Activated CD4-positive, alpha-beta memory T cell treated with anti-CD3 and anti-CD28 coated beads, Interleukin-2, amount 10 ng/mL, durations not matched to agents 7 days and 5 days (primary cell): ENCODE results near the gene CENPL. TPM values are rescaled to one million over a fixed set of nuclear protein-coding genes. Genes with fewer than 3 reads are reported as not detected.
A peak's percentile ranks its signal among the peaks of the same experiment; 100 is the strongest.
"Not testable (repeated sequence)": the region's sequence is repeated elsewhere in the genome, so short reads cannot be mapped to it uniquely, and the experiment has no call there.

Experiments
- CTCF ChIA-PET: fragments of 350-600 bp; sonication (Branson Sonifier 250); formaldehyde crosslinking; loops from one replicate; lab custom pipeline; 2021; ENCODE audit warnings: antibody characterized with exemption, inconsistent platforms; lab: Charles Lee
- POLR2A ChIA-PET: fragments of 350-600 bp; sonication (Branson Sonifier 250); formaldehyde crosslinking; loops from one replicate; lab custom pipeline; 2021; ENCODE audit warnings: antibody characterized with exemption; lab: Charles Lee
- DNase-seq: peaks from one replicate; pipeline ENCODE4 v3.0.0-alpha.2; 2020
- H3K27ac Mint-ChIP-seq: one replicate; pipeline ENCODE4 v1.8.0; 2021; ENCODE audit warnings: mild to moderate bottlenecking, mixed read lengths
- H3K27me3 Mint-ChIP-seq: one replicate; pipeline ENCODE4 v1.8.0; 2021; ENCODE audit warnings: mixed read lengths
- H3K36me3 Mint-ChIP-seq: one replicate; pipeline ENCODE4 v1.8.0; 2021; ENCODE audit warnings: low read depth, mixed read lengths
- H3K4me1 Mint-ChIP-seq: one replicate; pipeline ENCODE4 v1.8.0; 2021; ENCODE audit warnings: mixed read lengths
- H3K4me3 Mint-ChIP-seq: one replicate; pipeline ENCODE4 v1.8.0; 2021; ENCODE audit warnings: mild to moderate bottlenecking, mixed read lengths
- H3K9me3 Mint-ChIP-seq: one replicate; pipeline ENCODE4 v1.8.0; 2021; ENCODE audit warnings: mixed read lengths
- total RNA-seq, 2 experiments: library from RNA; stranded (reverse); gene quantifications; one replicate each; pipeline ENCODE4 v1.2.3, GENCODE V29; 2021

Gene CENPL
- total RNA-seq, 2 experiments from 2014 or later: 28.2 to 29.4 TPM

DNA sequence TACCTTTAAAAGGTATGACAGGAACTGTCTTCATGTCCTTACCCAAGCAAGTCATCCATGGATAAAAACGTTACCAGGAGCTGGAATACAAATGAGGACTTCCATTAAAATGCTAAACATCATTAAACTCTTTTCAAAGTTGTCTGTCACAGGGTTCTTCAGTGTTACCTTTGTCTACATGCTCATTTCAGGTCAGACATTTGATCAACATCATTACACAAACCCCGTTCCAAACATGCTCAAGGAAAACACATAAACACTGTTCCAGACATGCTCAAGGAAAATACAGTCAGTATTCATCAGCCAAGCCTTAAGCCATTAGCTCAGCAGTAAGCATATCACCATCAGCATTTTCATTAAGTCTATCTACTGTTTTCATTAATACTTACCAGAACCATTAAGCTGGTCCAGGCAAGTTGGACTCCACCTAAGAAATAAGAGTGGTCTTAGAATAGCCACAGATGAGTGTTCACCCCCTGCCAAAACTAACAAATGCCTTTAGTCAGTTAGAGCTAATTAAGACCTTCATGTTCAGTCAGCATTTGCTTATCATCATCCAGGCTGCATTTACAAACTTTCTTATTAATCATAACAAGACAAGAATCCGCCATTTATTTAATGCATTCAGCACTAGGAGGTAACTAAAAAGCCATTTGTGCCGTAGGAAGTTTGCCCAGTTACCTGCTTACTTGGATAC lies 40.9 kb upstream of the CENPL start:
- POLR2A ChIA-PET: interaction anchor here (0.7 to 6.1 kb wide), 11 partner anchors 11 to 436 kb away, joined by 3 to 139 read pairs (median 5); partner anchors contain the start of genes CENPL, DARS2, KLHL20 and RC3H1
- H3K27ac Mint-ChIP-seq: peak overlapping the region; percentile 97

DNA sequence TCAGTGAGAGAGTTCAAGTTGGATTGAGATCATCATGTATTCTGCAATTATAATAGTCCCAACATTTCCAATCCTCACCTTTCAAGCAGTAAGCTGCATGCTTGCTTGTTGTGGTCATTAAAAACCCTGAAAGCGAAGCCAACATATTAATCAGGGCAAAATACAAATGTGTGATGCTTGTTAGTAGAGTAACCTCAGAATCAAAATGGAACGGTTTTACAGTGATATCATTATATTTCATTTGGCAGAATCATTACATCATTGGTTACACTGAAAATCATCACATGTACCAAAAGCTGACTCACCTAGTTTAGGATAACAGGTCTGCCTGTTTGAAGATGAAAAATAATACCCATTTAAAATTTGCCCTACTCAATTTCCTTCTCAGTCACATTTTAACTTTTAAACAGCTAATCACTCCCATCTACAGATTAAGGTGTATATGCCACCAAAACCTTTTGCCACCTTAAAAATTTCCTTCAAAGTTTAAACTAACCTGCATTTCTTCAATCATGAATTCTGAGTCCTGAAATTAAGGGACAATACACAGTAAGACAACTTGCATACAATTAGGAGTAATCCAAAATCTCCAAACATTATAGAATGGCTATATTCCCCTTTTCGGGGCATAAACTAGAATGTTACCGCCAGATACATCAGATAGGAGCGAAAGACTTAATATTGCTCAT lies 39.6 kb upstream of the CENPL start:
- peaks cover 71% of the 10 kb centered on the region for H3K36me3 Mint-ChIP-seq
- no peak for DNase-seq

More for the DNA sequence above, 40.9 kb upstream of the CENPL start:
- CTCF ChIA-PET: interaction anchor here (0.8 to 2.5 kb wide), 4 partner anchors 151 to 446 kb away, joined by 3 to 10 read pairs (median 4); partner anchors contain the start of gene KLHL20
- H3K36me3 Mint-ChIP-seq: peaks cover 67% of the 10 kb centered on the region
- H3K9me3 Mint-ChIP-seq: no peaks in the 10 kb centered on the region
- H3K27me3 Mint-ChIP-seq: no peaks in the 10 kb centered on the region
- DNase-seq: no peak
- H3K4me3 Mint-ChIP-seq: peak overlapping the region; percentile 92
- peaks cover 64% of the 10 kb centered on the region for H3K4me1 Mint-ChIP-seq

DNA sequence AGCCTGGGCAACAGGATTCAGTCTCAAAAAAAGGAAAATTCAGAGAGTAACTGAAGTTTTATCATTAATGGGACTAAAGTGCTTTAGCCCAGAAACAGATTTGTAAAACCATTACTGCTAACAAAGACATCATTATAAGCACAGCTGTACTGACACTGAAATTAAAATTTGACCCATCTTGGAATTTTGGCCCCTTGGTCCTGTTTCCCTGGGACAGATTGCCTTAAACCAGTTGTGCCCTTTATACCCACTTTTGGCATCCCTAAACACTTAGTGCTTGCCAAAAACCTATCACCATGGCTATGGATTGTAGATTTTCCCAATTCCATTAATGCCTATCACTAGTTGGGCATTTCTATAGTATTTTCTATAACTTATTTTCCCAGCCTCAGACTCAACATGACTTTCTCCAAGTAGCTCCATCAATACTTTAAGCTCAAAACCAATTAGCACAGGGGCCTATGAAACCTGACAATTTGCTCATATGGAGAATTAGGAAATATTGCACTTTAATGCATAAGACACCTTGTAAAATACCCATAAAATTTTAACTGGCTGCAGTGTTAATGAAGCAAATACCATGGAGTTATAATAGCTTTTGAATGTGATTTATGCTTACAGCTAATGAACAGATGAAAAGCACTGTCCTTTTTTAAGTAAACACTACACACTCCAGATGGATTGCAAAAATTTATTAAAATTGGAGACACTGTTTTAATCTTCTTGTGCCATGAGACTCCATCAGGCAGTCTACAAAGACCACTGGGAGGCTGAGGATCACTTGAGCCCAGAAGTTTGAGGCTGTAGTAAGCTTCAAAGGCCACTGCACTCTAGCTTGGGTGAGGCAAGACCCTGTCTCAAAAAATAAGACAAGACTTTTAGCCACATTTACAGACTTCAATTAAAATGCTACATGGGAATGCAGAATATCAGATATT lies 38.8 kb upstream of the CENPL start:
- Mint-ChIP-seq H3K27ac (peak overlapping the region; percentile 97), H3K4me1 (peaks cover 46% of the 10 kb centered on the region), H3K4me3 (peak overlapping the region; percentile 25), H3K9me3 (no peaks in the 10 kb centered on the region), H3K36me3 (peaks cover 68% of the 10 kb centered on the region), H3K27me3 (no peaks in the 10 kb centered on the region)
- DNase-seq: no peak
- ChIA-PET CTCF (interaction anchor here (0.6 to 2.5 kb wide), 5 partner anchors 38 to 433 kb away, joined by 3 to 10 read pairs (median 3); no protein-coding TSS in a partner anchor), POLR2A (interaction anchor here (0.6 to 2.9 kb wide), 6 partner anchors 12 to 387 kb away, joined by 3 to 13 read pairs (median 10); partner anchors contain the start of genes CENPL, DARS2, KLHL20 and RC3H1)

More for the DNA sequence above, 39.6 kb upstream of the CENPL start:
- Mint-ChIP-seq H3K27ac (peak overlapping the region; percentile 97), H3K27me3 (no peaks in the 10 kb centered on the region), H3K4me1 (peaks cover 52% of the 10 kb centered on the region), H3K9me3 (no peaks in the 10 kb centered on the region), H3K4me3 (peak overlapping the region; percentile 92)
- POLR2A ChIA-PET: interaction anchor here (0.6 to 2.9 kb wide), 5 partner anchors 13 to 158 kb away, joined by 3 to 13 read pairs (median 11); partner anchors contain the start of genes CENPL, DARS2, KLHL20 and RC3H1
- CTCF ChIA-PET: interaction anchor here (1.0 to 2.5 kb wide), 4 partner anchors 39 to 434 kb away, joined by 3 to 10 read pairs (median 4); no protein-coding TSS in a partner anchor

DNA sequence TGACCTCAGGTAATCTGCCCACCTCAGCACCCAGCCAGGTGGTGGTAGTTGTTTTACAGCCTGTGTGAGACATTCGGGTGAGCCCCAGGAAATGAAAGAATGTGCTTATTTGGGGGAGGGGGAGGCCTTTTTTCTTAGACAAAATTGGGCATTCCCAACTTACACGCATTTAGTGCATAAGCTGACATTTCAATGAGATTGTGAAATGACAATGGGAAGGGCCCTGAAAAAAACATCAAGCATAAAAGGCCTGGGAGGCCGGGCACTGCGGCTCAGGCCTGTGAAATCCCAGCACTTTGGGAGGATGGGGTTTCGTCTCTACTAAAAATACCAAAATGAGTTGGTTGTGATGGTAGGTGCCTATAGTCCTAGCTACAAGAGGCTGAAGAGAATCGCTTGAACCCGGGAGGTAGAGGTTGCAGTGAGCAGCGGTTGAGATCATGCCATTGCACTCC lies 38.1 kb upstream of the CENPL start:
- Mint-ChIP-seq H3K4me3 (no peak overlapping the region), H3K9me3 (no peaks in the 10 kb centered on the region), H3K27ac (peak overlapping the region; percentile 64), H3K27me3 (no peaks in the 10 kb centered on the region), H3K36me3 (peaks cover 70% of the 10 kb centered on the region), H3K4me1 (peaks cover 46% of the 10 kb centered on the region)
- no peak for DNase-seq
- ChIA-PET POLR2A (interaction anchor here (0.6 to 2.1 kb wide), 4 partner anchors 8 to 386 kb away, joined by 3 to 13 read pairs (median 4); partner anchors contain the start of genes CENPL and DARS2), CTCF (interaction anchor here (0.6 to 2.5 kb wide), 4 partner anchors 37 to 432 kb away, joined by 3 to 10 read pairs (median 3); no protein-coding TSS in a partner anchor)

DNA sequence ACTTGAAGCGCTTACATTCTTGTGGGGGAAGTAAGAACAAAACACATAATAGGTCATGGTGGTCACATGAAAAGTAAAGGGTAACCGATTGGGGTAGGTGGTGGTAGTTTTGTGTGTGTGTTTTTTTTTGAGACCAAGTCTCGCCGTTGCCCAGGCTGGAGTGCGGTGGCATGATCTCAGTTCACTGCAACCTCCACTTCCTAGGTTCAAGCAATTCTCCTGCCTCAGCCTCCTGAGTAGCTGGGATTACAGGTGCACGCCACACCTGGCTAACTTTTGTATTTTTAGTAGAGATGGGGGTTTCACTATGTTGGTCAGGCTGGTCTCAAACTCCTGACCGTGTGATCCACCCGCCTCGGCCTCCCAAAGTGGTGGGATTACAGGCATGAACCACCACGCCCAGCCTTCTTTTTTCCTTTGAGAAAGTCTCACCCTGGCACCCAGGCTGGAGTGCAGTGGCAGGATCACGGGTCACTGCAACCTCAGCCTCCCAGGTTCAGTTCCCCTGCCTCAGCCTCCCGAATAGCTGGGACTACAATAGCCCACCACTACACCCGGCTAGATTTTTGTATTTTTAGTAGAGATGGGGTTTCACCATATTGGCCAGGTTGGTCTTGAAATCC lies 37.6 kb upstream of the CENPL start:
- not testable (repeated sequence) for DNase-seq, H3K27me3 Mint-ChIP-seq, H3K4me3 Mint-ChIP-seq, H3K9me3 Mint-ChIP-seq
- Mint-ChIP-seq H3K27ac (peak overlapping the region; percentile 64), H3K36me3 (peaks cover 71% of the 10 kb centered on the region), H3K4me1 (peaks cover 46% of the 10 kb centered on the region)
- ChIA-PET CTCF (interaction anchor here (0.6 kb wide), 1 partner anchor 80 kb away, joined by 3 read pairs; no protein-coding TSS in a partner anchor), POLR2A (interaction anchor here (1.2 to 2.6 kb wide), 4 partner anchors 8 to 432 kb away, joined by 3 to 8 read pairs (median 7); partner anchors contain the start of genes CENPL and DARS2)

GRCh38 chr1:173861731-173862145 lies 37.1 kb upstream of the CENPL start:
- peaks cover 66% of the 10 kb centered on the region for H3K36me3 Mint-ChIP-seq
- ChIA-PET POLR2A (interaction anchor here (1.2 to 2.6 kb wide), 4 partner anchors 9 to 432 kb away, joined by 3 to 8 read pairs (median 7); partner anchors contain the start of genes CENPL and DARS2), CTCF (no interaction called here)
- no peak for DNase-seq
- H3K27me3 Mint-ChIP-seq: no peaks in the 10 kb centered on the region
- peak overlapping the region; percentile 64 for H3K27ac Mint-ChIP-seq
- peaks cover 44% of the 10 kb centered on the region for H3K4me1 Mint-ChIP-seq
- no peak overlapping the region for H3K4me3 Mint-ChIP-seq
- H3K9me3 Mint-ChIP-seq: no peaks in the 10 kb centered on the region

GRCh38 chr1:173860065-173860464 lies 35.4 kb upstream of the CENPL start:
- POLR2A ChIA-PET: interaction anchor here (0.7 to 2.6 kb wide), 5 partner anchors 8 to 35 kb away, joined by 3 to 8 read pairs (median 5); partner anchors contain the start of genes CENPL, DARS2 and ZBTB37
- H3K4me1 Mint-ChIP-seq: peaks cover 28% of the 10 kb centered on the region
- CTCF ChIA-PET: interaction anchor here (1.4 kb wide), 1 partner anchor 347 kb away, joined by 3 read pairs; no protein-coding TSS in a partner anchor
- H3K27ac Mint-ChIP-seq: no peak overlapping the region
- no peak for DNase-seq
- no peak overlapping the region for H3K4me3 Mint-ChIP-seq
- no peaks in the 10 kb centered on the region for H3K9me3 Mint-ChIP-seq
- H3K27me3 Mint-ChIP-seq: no peaks in the 10 kb centered on the region
- H3K36me3 Mint-ChIP-seq: peaks cover 63% of the 10 kb centered on the region

DNA sequence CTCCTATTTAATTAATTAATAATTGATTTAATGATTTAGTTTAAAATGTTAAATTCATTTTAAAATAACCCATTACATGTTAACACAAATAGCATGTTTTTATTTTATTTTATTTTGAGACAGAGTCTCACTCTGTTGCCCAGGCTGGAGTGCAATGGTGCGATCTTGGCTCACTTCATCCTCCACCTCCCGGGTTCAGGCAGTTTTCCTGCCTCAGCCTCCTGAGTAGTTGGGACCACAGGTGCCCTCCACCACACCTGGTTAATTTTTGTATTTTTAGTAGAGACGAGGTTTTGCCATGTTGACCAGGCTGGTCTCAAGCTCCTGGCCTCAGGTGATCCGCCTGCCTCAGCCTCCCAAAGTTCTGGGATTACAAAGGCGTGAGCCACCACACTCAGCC lies 34.9 kb upstream of the CENPL start:
- CTCF ChIA-PET: interaction anchor here (1.4 kb wide), 1 partner anchor 347 kb away, joined by 3 read pairs; no protein-coding TSS in a partner anchor
- H3K27me3 Mint-ChIP-seq, H3K27ac Mint-ChIP-seq, DNase-seq, H3K9me3 Mint-ChIP-seq, H3K4me3 Mint-ChIP-seq: not testable (repeated sequence)
- H3K36me3 Mint-ChIP-seq: peaks cover 61% of the 10 kb centered on the region
- peaks cover 22% of the 10 kb centered on the region for H3K4me1 Mint-ChIP-seq
- POLR2A ChIA-PET: interaction anchor here (1.0 to 2.6 kb wide), 4 partner anchors 8 to 35 kb away, joined by 3 to 8 read pairs (median 6); partner anchors contain the start of genes CENPL, DARS2 and ZBTB37

DNA sequence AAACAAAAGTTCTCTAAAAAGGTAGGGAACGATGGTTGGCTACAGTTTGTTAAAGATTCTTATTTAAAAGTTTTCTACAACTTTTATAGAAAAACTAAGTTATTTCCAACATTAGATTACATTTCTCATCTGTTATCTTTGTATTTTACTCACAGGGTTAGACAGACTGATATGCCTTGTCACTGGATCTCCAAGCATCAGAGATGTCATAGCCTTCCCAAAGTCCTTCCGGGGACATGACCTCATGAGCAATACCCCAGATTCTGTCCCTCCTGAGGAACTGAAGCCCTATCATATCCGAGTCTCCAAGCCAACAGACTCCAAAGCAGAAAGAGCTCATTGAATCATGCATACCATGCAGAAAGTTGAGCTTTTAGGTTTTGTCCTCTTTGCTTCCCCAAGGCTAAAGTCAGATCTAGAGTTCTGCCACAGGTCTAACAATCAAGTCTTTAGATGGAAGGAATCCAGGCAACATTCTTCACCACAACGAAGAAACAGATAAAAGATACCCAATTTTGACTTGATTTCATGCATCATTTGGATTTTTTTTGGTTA lies 32.8 kb upstream of the CENPL start:
- Mint-ChIP-seq H3K4me1 (peaks cover 3% of the 10 kb centered on the region), H3K27me3 (no peaks in the 10 kb centered on the region), H3K9me3 (no peaks in the 10 kb centered on the region), H3K4me3 (no peak overlapping the region), H3K36me3 (peaks cover 55% of the 10 kb centered on the region), H3K27ac (peak overlapping the region; percentile 40)
- ChIA-PET POLR2A (interaction anchor here (1.3 to 2.2 kb wide), 3 partner anchors 11 to 143 kb away, joined by 5 to 11 read pairs (median 5); partner anchors contain the start of genes GAS5, KLHL20 and ZBTB37), CTCF (no interaction called here)
- DNase-seq: no peak

DNA sequence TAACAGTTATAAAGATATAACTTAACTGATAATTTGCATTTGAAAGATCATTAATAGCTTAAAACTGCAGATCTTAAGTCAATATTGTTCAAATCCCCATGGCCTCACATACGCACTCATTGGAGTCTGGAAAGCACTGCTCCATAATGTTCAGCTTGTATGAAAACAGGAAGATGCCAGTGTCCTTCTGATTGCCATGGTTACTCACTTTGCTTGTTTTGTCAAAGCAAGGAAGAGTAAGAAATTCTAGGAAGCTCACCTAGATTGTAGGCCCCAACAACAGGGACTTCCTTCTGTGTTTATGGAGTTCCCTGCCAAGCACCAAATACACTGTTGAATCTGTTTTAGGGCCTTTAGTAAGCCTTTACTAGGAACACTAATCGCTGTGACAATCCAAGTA lies 32.2 kb upstream of the CENPL start:
- Mint-ChIP-seq H3K4me3 (no peak overlapping the region), H3K9me3 (no peaks in the 10 kb centered on the region), H3K27me3 (no peaks in the 10 kb centered on the region), H3K4me1 (peaks cover under 1% of the 10 kb centered on the region), H3K36me3 (peaks cover 55% of the 10 kb centered on the region), H3K27ac (no peak overlapping the region)
- CTCF ChIA-PET: interaction anchor here (0.5 kb wide), 1 partner anchor 225 kb away, joined by 3 read pairs; no protein-coding TSS in a partner anchor
- DNase-seq: no peak
- POLR2A ChIA-PET: interaction anchor here (1.3 to 2.2 kb wide), 3 partner anchors 11 to 142 kb away, joined by 5 to 11 read pairs (median 5); partner anchors contain the start of genes GAS5, KLHL20 and ZBTB37
